GM19238 (cell line): Measurements from ENCODE around the gene GPR137B.
"Not testable (repeated sequence)": the region's sequence is repeated elsewhere in the genome, so short reads cannot be mapped to it uniquely, and the experiment has no call there.

ENCODE experiments used
- DNase-seq: peaks from one replicate; pipeline ENCODE4 v3.0.0; 2011; ENCODE audit warnings: low spot score; ENCODE audit not compliant: insufficient read length

Gene GPR137B

GRCh38 chr1:236144033-236144432 lies 1.7 kb downstream of the GPR137B start:
- no peak for DNase-seq

DNA sequence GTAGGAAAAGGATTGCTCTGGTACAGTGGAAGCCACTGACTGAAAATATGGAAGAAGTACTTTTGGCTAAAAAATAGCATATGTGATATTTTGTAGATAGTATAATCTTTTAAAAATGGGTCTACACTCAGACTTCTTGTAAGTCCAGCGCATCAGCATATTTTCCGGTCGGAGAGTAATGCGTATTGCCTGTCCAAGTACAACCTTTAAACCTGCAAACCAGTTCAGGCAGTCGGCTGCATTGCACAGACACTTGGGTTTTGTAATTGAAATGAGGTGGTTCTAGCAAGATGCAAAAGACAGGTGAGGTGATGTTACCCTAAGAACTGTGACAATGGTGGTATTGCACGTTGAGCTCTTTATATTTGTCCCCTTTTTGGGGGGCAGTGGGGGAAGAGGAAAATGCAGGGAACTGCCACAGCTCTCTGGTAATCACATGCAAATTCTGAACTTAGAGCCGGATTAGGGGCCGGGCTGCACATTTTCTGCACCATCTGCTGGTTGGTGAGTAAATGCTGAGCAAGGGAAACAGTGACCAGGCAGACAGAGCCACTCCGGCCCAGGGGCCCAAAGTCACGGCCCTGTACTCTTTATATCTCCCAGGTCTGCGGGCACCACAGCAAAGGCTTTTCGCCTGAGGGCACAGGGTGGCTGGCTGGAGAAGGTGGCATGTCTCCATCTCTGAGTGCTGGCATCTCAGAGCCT lies 2.3 kb downstream of the GPR137B start:
- DNase-seq, result no peak

DNA sequence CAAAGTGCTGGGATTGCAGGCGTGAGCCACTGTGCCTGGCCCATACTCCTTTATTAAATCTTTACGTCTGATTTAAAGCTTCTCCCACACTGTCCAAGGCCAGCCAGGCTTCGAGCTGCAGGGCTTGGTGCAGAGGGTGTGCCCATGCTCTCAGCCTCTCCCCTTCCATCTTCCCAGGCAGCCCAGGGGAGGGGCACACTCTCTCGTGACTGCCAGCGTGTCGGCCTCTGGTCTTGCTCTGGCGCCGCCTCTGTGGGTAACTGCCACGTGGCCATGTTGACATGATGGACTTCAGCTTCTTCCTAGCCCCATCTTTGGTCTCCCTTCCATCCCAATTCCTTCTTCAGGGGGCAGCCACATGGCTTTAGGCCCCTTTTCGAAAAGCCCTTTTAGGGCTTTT lies 4.7 kb downstream of the GPR137B start:
- DNase-seq, result no peak

- no peak for DNase-seq
Measured at GRCh38 chr1:236147521-236148469, 5.5 kb downstream of the GPR137B start.

DNA sequence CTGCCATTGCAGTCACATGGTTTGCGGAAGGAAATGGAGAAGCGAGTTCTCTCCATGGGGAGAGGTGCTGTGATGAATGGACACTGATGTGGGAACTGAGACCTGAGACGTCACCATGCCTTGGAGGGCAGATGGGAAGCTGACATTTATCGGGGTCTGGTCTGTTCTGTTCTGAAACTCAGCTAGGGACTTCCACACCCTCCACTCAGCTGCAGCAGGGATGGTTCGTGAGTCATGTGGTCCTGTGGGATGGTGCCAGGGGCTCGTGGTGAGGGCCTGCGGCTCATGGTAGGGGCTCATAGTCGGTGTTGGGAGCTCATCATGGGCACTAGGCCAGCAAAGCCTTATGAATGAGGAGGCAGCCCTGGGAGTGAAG lies 6.1 kb downstream of the GPR137B start:
- DNase-seq, result no peak

DNA sequence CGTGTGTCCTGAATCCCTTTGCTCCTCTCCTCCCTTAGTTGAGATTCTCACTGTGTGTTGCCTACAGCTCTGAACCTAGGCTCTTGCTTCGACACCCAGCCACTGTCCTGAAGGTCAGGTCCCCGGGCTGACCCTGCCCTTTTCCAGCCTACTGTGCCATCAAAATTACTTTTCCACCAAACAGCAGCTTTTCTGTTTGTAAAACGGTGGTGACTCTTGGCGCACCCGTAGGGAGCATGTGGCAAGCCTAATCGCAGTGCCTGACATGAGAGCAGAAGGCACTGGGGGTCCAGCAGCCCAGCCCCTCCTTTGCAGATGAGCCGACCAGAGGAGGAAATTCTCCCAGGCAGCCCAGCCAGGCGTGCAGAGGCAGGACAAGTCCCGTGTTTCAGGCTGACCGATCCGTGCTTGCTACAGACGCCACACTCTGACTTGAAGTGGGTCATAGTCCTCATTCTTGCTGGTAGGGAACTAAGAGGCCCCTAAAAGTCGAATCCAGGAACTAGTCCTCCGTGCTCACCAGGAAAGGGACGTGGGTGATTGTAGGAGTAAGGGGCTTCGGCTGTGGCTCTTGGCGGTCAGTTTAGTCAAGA lies 6.8 kb downstream of the GPR137B start:
- DNase-seq, result no peak

DNA sequence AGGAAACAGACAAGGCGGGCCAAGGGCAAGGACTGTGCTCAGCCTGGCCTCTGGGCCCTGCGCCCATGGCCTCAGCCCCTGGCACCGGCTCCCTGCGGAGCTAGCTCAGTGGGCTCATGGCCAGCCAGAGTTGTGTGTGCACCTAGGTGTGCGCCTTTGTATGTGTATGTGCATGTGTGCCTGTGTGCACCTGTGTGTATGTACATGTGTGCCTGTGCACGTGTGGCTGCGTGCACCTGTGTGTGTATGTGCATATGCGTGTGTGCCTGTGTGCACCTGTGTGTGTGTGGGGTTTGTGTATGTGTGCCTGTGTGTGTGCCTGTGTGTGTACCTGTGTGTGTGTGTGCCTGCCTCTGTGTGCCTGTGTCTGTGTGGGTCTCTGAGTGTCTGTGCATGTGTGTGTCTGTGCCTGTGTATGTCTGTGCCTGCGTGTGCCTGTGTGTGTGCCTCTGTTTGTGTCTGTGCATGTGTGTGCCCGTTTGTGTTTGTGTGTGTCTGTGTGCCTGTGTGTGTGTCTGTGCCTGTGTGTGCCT lies 7.4 kb downstream of the GPR137B start:
- no peak for DNase-seq

GRCh38 chr1:236150311-236150955 lies 8.1 kb downstream of the GPR137B start:
- DNase-seq, result no peak

- no peak for DNase-seq
Measured at GRCh38 chr1:236150986-236151385, 8.6 kb downstream of the GPR137B start.

- no peak for DNase-seq
Measured at GRCh38 chr1:236151739-236152424, 9.5 kb downstream of the GPR137B start.

GRCh38 chr1:236154126-236154525 lies 11.8 kb downstream of the GPR137B start:
- DNase-seq, result no peak

GRCh38 chr1:236154671-236155398 lies 12.5 kb downstream of the GPR137B start:
- DNase-seq, result no peak

DNA sequence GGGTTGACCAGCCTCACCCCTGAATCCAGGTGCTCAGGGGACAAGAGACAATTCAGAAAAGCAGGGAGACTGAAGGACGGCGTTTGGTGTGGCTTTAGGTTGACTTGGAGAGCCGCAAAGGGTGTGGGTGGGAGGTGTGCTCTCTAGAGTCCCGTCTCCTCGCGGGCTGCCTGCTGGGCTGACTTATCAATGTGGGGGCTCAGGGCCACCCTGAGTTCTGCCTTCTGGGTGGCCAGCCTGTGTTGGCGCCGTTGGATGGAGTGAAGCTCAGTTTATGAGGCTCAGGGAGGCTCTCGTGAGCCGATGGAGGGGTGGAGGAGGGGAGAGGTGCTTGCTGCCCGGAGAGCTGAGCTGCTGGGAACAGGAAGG lies 13.0 kb downstream of the GPR137B start:
- DNase-seq, result no peak

- DNase-seq, result no peak
Measured at GRCh38 chr1:236155841-236156503, 13.6 kb downstream of the GPR137B start.

DNA sequence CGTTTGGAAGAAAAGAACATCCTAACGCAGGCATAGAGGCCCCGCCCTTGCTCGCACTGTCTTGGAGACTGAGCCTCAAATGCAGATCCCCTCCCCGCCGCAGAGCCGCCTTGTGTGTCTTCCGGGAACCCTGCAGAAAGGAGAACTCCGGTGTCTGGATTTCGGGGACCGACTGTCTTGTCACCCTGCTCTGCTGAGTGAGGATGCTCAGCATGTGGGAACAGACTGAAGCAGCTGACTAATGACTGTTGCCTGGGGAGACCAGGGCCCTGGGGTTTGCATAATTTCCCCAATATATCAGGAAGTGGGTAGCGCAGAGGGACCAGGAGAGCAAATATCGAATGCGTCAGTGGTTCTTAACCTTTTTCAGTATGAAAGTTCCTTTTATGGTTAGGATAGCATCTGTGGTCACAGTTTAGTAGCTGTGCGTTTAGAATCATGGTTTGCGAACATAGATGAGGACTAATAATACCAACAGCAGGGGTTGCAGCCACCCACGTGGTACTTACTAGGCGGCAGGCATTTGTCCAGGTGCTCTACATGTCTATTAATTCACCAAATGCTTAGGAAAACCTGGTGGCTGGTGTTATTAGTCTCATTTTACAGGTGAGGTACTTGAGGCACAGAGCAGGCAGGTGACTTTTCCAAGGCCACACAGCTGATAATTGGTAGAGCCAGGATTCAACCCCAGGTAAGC lies 14.3 kb downstream of the GPR137B start:
- peak; percentile 88 for DNase-seq

DNA sequence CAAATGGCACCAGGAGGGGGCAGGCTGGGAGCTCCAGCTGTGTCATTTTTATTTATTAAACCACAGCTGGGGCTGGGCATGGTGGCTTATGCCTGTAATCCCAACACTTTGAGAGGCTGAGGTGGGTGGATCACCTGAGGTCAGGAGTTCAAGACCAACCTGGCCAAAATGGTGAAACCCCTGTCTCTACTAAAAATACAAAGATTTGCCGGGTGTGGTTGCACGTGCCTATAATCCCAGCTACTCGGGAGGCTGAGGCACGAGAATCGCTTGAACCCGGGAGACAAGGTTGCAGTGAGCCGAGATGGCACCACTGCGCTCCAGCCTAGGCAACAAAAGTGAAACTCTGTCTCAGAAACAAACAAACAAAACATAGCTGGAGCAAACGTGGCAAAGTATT lies 15.7 kb downstream of the GPR137B start:
- not testable (repeated sequence) for DNase-seq

- DNase-seq, result no peak
Measured at GRCh38 chr1:236158719-236159118, 16.4 kb downstream of the GPR137B start.

DNA sequence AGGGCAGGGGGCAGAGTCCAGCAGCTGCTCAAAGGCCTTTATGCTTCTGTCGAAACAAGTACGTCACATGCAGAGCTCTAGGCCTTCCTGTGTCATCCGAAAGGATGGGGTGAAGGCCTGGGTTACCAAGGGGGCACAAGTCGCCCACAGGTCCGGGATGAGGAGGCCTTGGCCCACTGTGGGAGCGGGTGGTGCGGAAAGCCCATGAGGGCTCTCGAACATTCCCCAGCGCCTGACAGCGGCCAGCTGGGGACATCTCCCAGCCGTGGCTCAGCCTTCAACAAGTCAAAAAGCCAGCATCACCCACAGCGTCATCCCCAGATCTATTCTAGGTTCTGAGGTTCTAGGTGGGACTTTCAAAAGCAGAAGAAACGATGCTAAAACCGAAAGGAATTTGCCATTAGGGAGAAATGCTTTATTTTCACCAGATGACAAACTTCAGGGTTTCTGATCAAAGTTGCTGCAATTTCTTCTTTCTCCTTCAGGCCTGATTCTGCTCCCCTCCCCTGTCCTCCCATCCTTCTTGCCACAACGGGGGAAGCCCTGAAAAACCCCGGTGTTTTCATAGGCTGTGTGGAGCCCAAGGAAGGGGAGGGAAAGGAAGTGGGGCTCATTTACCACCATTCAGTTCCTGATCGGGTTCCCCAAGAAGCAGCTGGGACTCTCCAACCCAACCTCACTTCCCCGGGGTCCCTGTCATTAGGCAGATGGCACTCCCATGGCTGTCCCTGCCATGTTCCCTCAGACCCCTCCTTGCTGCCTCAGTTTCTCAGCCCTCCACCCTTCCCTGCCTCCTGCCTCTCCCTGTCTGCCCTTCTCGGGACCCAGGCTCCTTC lies 17.6 kb downstream of the GPR137B start:
- DNase-seq, result peak; percentile 65
